GM13977 (cell line): ENCODE measurements around the gene PMVK.

ENCODE experiments used
- DNase-seq: peaks from one replicate; pipeline ENCODE4 v3.0.0; 2012; ENCODE audit warnings: low spot score
- CTCF ChIP-seq: IDR thresholded peaks from 2 replicates; pipeline ENCODE4 v1.5.1; 2012; ENCODE audit warnings: mild to moderate bottlenecking, control low read depth; ENCODE audit not compliant: insufficient read depth; ENCODE audit errors: extremely low read depth, missing control alignments
- in situ Hi-C: fragments of 300-500 bp; cut with MboI; formaldehyde crosslinking; loops from one replicate; pipeline ENCODE4 v1.12.0; 2022; ENCODE audit warnings: low sequenced_read_pairs, low pct_unique_long_range_greater_than_20kb, mixed read lengths, inconsistent platforms; ENCODE audit not compliant: unreplicated experiment

PMVK gene

GRCh38 chr1:154888757-154889156 lies 47.8 kb downstream of the PMVK start:
- no peak for TF ChIP-seq CTCF
- in situ Hi-C loops = loop anchor here (25.0 kb wide), 1 partner anchor 326 kb away; the partner anchor contains the start of genes CHRNB2 and UBE2Q1
- DNase-seq = no peak

GRCh38 chr1:154886281-154887015 lies 50.1 kb downstream of the PMVK start:
- TF ChIP-seq CTCF = no peak
- in situ Hi-C loops = loop anchor here (25.0 kb wide), 1 partner anchor 324 kb away; the partner anchor contains the start of genes CHRNB2 and UBE2Q1
- DNase-seq = no peak

DNA sequence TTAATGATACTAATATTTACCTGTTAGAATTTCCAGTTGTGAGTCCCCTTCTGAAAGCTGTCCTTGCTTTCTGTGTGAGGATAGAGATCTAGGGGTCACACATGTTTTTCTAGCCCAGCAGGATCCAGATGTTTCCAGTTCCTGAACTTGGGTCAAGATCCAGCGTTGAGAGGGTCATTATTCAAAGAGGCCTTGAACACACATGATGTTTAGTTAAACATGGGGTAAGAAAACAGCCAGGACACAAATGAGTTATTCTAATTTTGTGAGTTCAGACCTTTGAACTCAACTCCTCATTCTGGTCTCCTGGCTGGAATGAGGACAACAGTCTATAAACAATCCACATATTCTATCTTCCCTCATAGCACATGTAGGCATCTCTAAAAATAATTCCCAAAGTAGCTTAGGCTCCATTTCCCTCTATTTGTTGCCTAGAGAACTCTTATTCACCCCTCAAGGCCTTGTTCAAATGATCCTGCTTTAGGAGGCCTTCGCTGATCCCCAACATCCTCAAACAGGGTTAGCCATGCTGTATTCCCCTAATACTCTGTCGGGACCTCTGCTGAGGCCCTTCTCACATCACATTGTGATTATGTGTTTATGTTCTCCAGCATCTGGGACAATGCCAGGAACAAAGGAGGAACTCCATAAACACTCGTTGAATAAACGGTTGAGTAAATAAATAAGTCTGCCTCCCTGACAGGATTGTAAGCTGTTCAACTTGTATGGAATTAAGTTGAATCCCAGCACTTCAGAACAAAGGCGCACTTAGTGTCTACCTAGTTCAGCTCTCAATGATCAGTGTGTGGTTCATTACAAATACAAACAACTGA lies 51.4 kb downstream of the PMVK start:
- no peak for DNase-seq
- no peak for TF ChIP-seq CTCF
- in situ Hi-C loops = loop anchor here (25.0 kb wide), 1 partner anchor 323 kb away; the partner anchor contains the start of genes CHRNB2 and UBE2Q1

DNA sequence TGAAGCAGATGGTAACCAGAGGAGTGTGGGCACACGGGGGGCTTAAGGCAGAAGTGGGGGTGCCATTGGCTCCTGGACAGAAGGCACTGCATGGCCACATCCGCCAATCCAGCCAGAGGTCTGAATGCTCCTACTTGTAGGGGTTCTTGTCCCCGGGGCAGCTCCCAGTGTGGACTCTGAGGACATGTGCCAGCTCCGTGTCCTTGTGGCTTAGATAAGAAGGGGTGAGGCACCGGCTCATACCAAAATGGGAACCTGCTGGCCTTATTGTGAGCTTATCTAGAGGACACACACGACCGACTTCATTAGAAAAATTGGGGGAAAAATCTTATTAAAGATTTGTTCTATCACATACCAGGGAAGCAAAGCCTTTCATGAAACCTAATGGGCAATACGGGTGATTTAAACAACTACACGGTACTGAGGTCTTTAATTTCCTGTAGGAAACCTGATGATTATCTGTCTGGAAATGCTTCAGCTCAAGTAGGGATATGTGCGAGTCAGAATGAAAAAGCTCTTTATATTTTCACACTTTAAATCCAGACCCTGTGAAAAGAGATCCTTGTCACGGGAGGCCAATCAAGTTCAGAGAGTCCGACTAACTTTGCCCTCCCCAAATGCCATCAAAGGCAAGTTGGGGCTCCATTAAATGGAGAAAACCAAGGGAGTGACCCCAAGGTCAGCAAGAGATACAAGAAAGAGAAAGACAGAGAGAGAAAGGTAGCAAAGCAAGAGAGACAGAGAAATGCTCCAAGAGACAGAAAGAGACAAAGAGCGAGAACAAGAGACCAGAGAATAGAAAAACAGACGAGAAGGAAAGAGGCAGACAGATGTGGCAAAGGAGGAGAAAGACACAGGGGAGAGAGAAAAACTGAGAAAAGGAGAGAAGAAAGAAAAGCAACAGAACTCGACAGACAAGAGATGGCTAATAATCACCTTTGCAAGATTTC lies 52.3 kb downstream of the PMVK start:
- no peak for TF ChIP-seq CTCF
- in situ Hi-C loops = loop anchor here (25.0 kb wide), 1 partner anchor 322 kb away; the partner anchor contains the start of genes CHRNB2 and UBE2Q1
- DNase-seq = no peak

DNA sequence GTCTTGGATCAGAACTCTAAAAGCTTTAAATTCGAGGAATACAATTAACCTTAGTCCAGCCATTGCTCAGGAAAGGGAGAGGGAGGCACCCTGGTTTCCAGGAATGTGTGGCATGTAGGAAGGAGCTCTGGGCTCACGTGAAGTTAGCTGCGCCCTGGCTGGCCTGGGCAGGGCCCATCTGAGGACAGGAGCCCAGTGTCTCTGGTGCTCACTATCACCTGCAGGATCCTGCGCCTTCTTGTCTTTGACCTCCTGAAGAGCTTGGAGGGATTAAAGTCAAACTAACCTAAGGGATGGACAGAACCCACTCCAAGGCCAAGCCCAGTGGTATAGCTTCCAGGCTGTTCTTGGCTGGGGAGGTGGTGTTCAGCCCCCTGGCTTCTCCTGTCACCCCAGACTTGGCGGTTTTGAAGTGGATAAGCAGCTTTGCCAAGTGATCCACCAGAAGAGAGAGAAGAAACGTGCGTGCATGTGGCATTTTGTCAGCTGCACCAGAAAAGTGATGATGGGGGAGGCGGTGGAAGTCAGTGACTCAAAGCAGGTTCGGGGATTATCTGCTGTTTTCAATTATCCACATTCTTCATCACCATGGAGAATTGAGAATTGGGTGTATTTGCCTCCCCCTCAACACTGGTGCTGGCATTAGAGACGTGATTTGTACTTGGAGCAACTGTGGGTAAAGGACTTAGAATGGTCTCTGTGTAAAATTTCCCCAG lies 54.5 kb downstream of the PMVK start:
- in situ Hi-C loops = loop anchor here (25.0 kb wide), 1 partner anchor 320 kb away; the partner anchor contains the start of genes CHRNB2 and UBE2Q1
- no peak for DNase-seq
- TF ChIP-seq CTCF = no peak
